ENCODE measurements around the gene B9D2. TPM values are rescaled to one million over a fixed set of nuclear protein-coding genes. Genes with fewer than 3 reads are reported as not detected.

B9D2 gene
- total RNA-seq, 1 experiment from 2014 or later = 7.3 TPM

DNA sequence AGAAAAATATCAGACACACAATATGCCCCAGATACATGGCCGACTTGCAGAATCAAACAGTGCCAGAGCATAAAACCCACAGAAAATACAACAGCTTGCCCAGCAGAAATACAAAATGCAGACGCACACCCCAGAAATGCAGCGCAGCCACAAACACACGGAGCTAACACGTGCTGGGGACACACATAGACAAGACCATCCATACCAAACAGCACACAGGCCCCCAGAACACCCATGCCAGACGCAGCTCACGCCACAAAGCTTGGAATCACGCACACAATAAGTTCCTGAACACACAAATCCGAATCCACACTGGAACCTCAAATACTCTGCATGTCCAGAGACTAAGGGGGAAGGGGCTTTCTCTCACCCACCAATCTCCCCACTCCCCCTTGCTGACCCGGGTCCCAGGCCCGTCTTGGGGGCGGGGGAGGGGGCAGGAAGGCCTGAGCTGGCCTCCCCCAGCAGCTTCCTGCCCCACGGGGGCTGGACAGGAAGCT, 36.8 kb downstream of the B9D2 start:
- H3K9me2 ChIP-seq (ENCODE audit: insufficient read depth) = no peaks in the 10 kb centered on the region
- ATAC-seq (no peak), DNase-seq (ENCODE audit: low read depth, low spot score) (no peak)
- peaks cover 8 to 30% of the 10 kb centered on the region in 2 experiments; a peak in 3 of 4 replicates for H3K4me1 ChIP-seq (ENCODE audit: control insufficient read depth in 1 of 2, insufficient read depth in 2 of 2, low read length in 2 of 2)
- H3K36me3 ChIP-seq (ENCODE audit: control insufficient read depth in 1 of 2, insufficient read depth in 2 of 2, low read length in 2 of 2) = peaks cover 0 to 9% of the 10 kb centered on the region in 2 experiments; a peak in 1 of 4 replicates
- BruUV-seq (replicated peaks) = no TSS peak
- POLR2A ChIA-PET = no interaction called here
- TF ChIP-seq TCF7L2 (IDR thresholded peaks at IDR 0.05; ENCODE audit: borderline replicate concordance, extremely low read depth, insufficient read depth, insufficient read length) = no peak
- TF ChIP-seq, protein P1, sequence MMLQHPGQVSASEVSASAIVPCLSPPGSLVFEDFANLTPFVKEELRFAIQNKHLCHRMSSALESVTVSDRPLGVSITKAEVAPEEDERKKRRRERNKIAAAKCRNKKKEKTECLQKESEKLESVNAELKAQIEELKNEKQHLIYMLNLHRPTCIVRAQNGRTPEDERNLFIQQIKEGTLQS (IDR thresholded peaks at IDR 0.05) = no peak
- H3K4me2 ChIP-seq (ENCODE audit: low read length) = peak overlapping the region; percentile 47
- peak overlapping the region; percentile 33 for H3K9ac ChIP-seq (ENCODE audit: low read length)
- RAD21 ChIA-PET (ENCODE audit: low non-redundant PET in 1 of 2, low total read pairs in 2 of 2, uncharacterized antibody in 2 of 2, unreplicated experiment in 2 of 2) = no interaction called here
- no peaks in the 10 kb centered on the region for H4K20me1 ChIP-seq (ENCODE audit: insufficient read depth)
- no peak overlapping the region for H2AFZ ChIP-seq (ENCODE audit: low read depth, low read length, poor library complexity, severe bottlenecking)
- H3K79me2 ChIP-seq (ENCODE audit: insufficient read depth, low read length) = no peaks in the 10 kb centered on the region
- intact Hi-C loops (cut with micrococcal nuclease) = no loop called here
- no peaks in the 10 kb centered on the region for H3K27me3 ChIP-seq (ENCODE audit: insufficient read depth, low read length)
- peak overlapping the region in 1 of 2 experiments; percentile 20; a peak in 1 of 4 replicates for H3K4me3 ChIP-seq (replicated peaks in 1 of 2; ENCODE audit: low read depth in 1 of 2, low read length in 2 of 2)
- peak overlapping the region; percentile 42; the same call in 1 of the 2 replicates for H3K27ac ChIP-seq (ENCODE audit: low read depth, low read length)
- CTCF ChIA-PET = no interaction called here
- H3K9me3 ChIP-seq (ENCODE audit: control insufficient read depth in 1 of 2, insufficient read depth in 1 of 2, low read depth in 1 of 2, low read length in 2 of 2) = no peaks in the 10 kb centered on the region

GRCh38 chr19:41325947-41326706, 37.8 kb downstream of the B9D2 start:
- H3K9me3 ChIP-seq (ENCODE audit: control insufficient read depth in 1 of 2, insufficient read depth in 1 of 2, low read depth in 1 of 2, low read length in 2 of 2) = no peaks in the 10 kb centered on the region
- TF ChIP-seq POLR2A (IDR thresholded peaks at IDR 0.05; ENCODE audit: borderline replicate concordance, extremely low read depth, insufficient read depth, insufficient read length) = no peak
- no peak for TF ChIP-seq TCF7L2 (IDR thresholded peaks at IDR 0.05; ENCODE audit: borderline replicate concordance, extremely low read depth, insufficient read depth, insufficient read length)
- no peaks in the 10 kb centered on the region for H3K27me3 ChIP-seq (ENCODE audit: insufficient read depth, low read length)
- peaks cover 8 to 39% of the 10 kb centered on the region in 2 experiments; a peak in 3 of 4 replicates for H3K4me1 ChIP-seq (ENCODE audit: control insufficient read depth in 1 of 2, insufficient read depth in 2 of 2, low read length in 2 of 2)
- ATAC-seq = no peak
- no peak overlapping the region for H3K9ac ChIP-seq (ENCODE audit: low read length)
- no peak for DNase-seq (ENCODE audit: low read depth, low spot score)
- no TSS peak for BruUV-seq (replicated peaks)
- H3K27ac ChIP-seq (ENCODE audit: low read depth, low read length) = no peak overlapping the region
- no peaks in the 10 kb centered on the region for H3K79me2 ChIP-seq (ENCODE audit: insufficient read depth, low read length)
- POLR2A ChIA-PET = no interaction called here
- intact Hi-C loops (cut with micrococcal nuclease) = no loop called here
- no peaks in the 10 kb centered on the region for H3K9me2 ChIP-seq (ENCODE audit: insufficient read depth)
- H3K36me3 ChIP-seq (ENCODE audit: control insufficient read depth in 1 of 2, insufficient read depth in 2 of 2, low read length in 2 of 2) = peaks cover 2 to 9% of the 10 kb centered on the region in 2 experiments; a peak in 1 of 4 replicates
- H2AFZ ChIP-seq (ENCODE audit: low read depth, low read length, poor library complexity, severe bottlenecking) = no peak overlapping the region
- H4K20me1 ChIP-seq (ENCODE audit: insufficient read depth) = no peaks in the 10 kb centered on the region
- CTCF ChIA-PET = no interaction called here
- no peak overlapping the region for H3K4me3 ChIP-seq (replicated peaks in 1 of 2; ENCODE audit: low read depth in 1 of 2, low read length in 2 of 2)
- RAD21 ChIA-PET (ENCODE audit: low non-redundant PET in 1 of 2, low total read pairs in 2 of 2, uncharacterized antibody in 2 of 2, unreplicated experiment in 2 of 2) = no interaction called here
- no peak overlapping the region for H3K4me2 ChIP-seq (ENCODE audit: low read length)
